HepG2 (cell line): Measurements from ENCODE around the gene PHEX. TPM values are rescaled to one million over a fixed set of nuclear protein-coding genes. Genes with fewer than 3 reads are reported as not detected.

Experiments
- ATAC-seq: fragments of 200-7000 bp; cut with Tn5 transposase; 3 replicates; pipeline ENCODE4 v1.9.1; 2020; ENCODE audit warnings: mild to moderate bottlenecking, moderate library complexity
- BruUV-seq: library from RNA; stranded (reverse); fragments of 400-500 nt; replicated peaks from 2 replicates; lab custom pipeline; 2021; lab: Mats Ljungman, UMichigan
- CTCF ChIA-PET: fragments of 300-600 bp; formaldehyde crosslinking; extraction: SDS; loops from one replicate; lab custom pipeline; 2021; ENCODE audit warnings: low total read pairs, inconsistent platforms, low intra/inter-chr PET ratio; lab: Yijun Ruan, JAX
- POLR2A ChIA-PET: fragments of 350-600 bp; sonication (Branson Sonifier 250); formaldehyde crosslinking; loops from one replicate; lab custom pipeline; 2020; ENCODE audit warnings: antibody characterized with exemption, inconsistent platforms; lab: Yijun Ruan, JAX
- DNase-seq: peaks from one replicate; pipeline ENCODE4 v3.0.0-alpha.2; 2015; ENCODE audit warnings: low spot score
- FAIRE-seq: peaks from 3 replicates; lab custom pipeline; 2011; peaks lifted over from hg19 to GRCh38; lab: Jason Lieb, UNC
- H2AFZ ChIP-seq: one replicate; pipeline ENCODE4 v1.6.1; 2011; ENCODE audit warnings: low read length, inconsistent platforms
- H3K27ac ChIP-seq: fragments of 300-600 bp; 3 replicates; pipeline ENCODE4 v1.8.0; 2011; ENCODE audit warnings: mixed run types, mild to moderate bottlenecking, mixed read lengths, low read length, inconsistent platforms; ENCODE audit not compliant: insufficient read depth; ENCODE audit errors: extremely low read length
- H3K27me3 ChIP-seq, 2 experiments: fragments of 200-600 bp in 1 of 2; 2 replicates in 1 of 2; 3 replicates in 1 of 2; pipeline versions ENCODE4 v1.6.0 to v1.8.0; 2011; ENCODE audit warnings: low read length in 2 of 2, mild to moderate bottlenecking in 2 of 2, moderate library complexity in 2 of 2, inconsistent platforms in 1 of 2; ENCODE audit not compliant: insufficient read depth in 2 of 2, control insufficient read depth in 1 of 2
- H3K36me3 ChIP-seq, 2 experiments: fragments of 200-600 bp in 1 of 2; replicated peaks in 1 of 2; 2 replicates in 1 of 2; 3 replicates in 1 of 2; pipeline versions ENCODE4 v1.5.1 to v1.8.0; 2011; ENCODE audit warnings: low read length in 2 of 2, inconsistent platforms in 1 of 2; ENCODE audit not compliant: insufficient read depth in 2 of 2, control insufficient read depth in 1 of 2
- H3K4me1 ChIP-seq: 2 replicates; pipeline ENCODE4 v1.5.1; 2012; ENCODE audit warnings: low read length, inconsistent platforms; ENCODE audit not compliant: insufficient read depth
- H3K4me2 ChIP-seq: 2 replicates; pipeline ENCODE4 v1.6.0; 2011; ENCODE audit warnings: low read depth, low read length, inconsistent platforms
- H3K4me3 ChIP-seq, 3 experiments: fragments of 200-600 bp in 1 of 3; sonication (generic), shearing (Covaris generic) in 1 of 3; replicated peaks in 1 of 3; 2 replicates each; pipeline ENCODE4 v1.5.1; 2011 to 2016; ENCODE audit warnings: low read length in 3 of 3, inconsistent platforms in 2 of 3, low read depth in 2 of 3, mild to moderate bottlenecking in 2 of 3, control low read depth in 1 of 3, mixed read lengths in 1 of 3; ENCODE audit not compliant: insufficient read depth in 1 of 3
- H3K79me2 ChIP-seq: one replicate; pipeline ENCODE4 v1.6.1; 2011; ENCODE audit warnings: low read length, inconsistent platforms; ENCODE audit not compliant: insufficient read depth
- H3K9ac ChIP-seq: 2 replicates; pipeline ENCODE4 v1.6.0; 2011; ENCODE audit warnings: mild to moderate bottlenecking, low read depth, low read length, inconsistent platforms; ENCODE audit not compliant: insufficient read depth
- H3K9me3 ChIP-seq: 2 replicates; pipeline ENCODE4 v1.5.1; 2012; ENCODE audit warnings: mild to moderate bottlenecking, low read length
- H4K20me1 ChIP-seq: 2 replicates; pipeline ENCODE4 v1.6.0; 2011; ENCODE audit warnings: inconsistent platforms, mild to moderate bottlenecking, low read length, moderate library complexity; ENCODE audit not compliant: insufficient read depth
- DRAP1 ChIP-seq: IDR thresholded peaks from 2 replicates; pipeline ENCODE4 v1.6.1; 2016; ENCODE audit warnings: missing genetic modification reagents, missing compliant biosample characterization
- GATAD2A ChIP-seq: IDR thresholded peaks from 2 replicates; pipeline ENCODE4 v1.6.1; 2016
- HDAC2 ChIP-seq: sonication (generic); formaldehyde crosslinking; IDR thresholded peaks from 2 replicates; pipeline ENCODE4 v1.4.0; 2020; ENCODE audit warnings: missing genetic modification reagents
- HNF4G ChIP-seq, 2 experiments: sonication (generic) in 1 of 2; formaldehyde crosslinking in 1 of 2; IDR thresholded peaks; 2 replicates each; pipeline versions ENCODE4 v1.4.0 to v1.6.1; 2011 to 2020; ENCODE audit warnings: borderline replicate concordance in 2 of 2, low read depth in 2 of 2, mild to moderate bottlenecking in 2 of 2, low read length in 1 of 2, missing genetic modification reagents in 1 of 2, moderate library complexity in 1 of 2
- KIAA2018 ChIP-seq: sonication (generic); formaldehyde crosslinking; IDR thresholded peaks from 2 replicates; pipeline ENCODE4 v1.5.0; 2020; ENCODE audit warnings: mild to moderate bottlenecking, missing genetic modification reagents, borderline replicate concordance
- PHF20 ChIP-seq: sonication (generic); formaldehyde crosslinking; IDR thresholded peaks from 2 replicates; pipeline ENCODE4 v1.5.0; 2020; ENCODE audit warnings: mild to moderate bottlenecking, missing genetic modification reagents
- RAD21 ChIP-seq: fragments of 450-650 bp; formaldehyde crosslinking; IDR thresholded peaks from 2 replicates; pipeline ENCODE4 v1.5.0; 2020; ENCODE audit warnings: mild to moderate bottlenecking
- SRSF1 ChIP-seq: fragments of 200-400 bp; formaldehyde crosslinking; optimal IDR thresholded peaks from 2 replicates; pipeline ENCODE3; 2017; ENCODE audit warnings: mild to moderate bottlenecking, low read depth, low read length, moderate library complexity
- UBTF ChIP-seq: sonication (generic); formaldehyde crosslinking; IDR thresholded peaks from 2 replicates; pipeline ENCODE4 v1.4.0; 2020; ENCODE audit warnings: mild to moderate bottlenecking, missing genetic modification reagents
- ZNF224 ChIP-seq: sonication (generic); formaldehyde crosslinking; IDR thresholded peaks from 2 replicates; pipeline ENCODE4 v1.5.0; 2020; ENCODE audit warnings: mild to moderate bottlenecking, missing genetic modification reagents
- ZNF292 ChIP-seq: sonication (generic); formaldehyde crosslinking; IDR thresholded peaks from 2 replicates; pipeline ENCODE4 v1.8.1; 2022; ENCODE audit warnings: mild to moderate bottlenecking, low read depth, missing genetic modification reagents, borderline replicate concordance
- WGBS: methylation state at CpG from one replicate; pipeline ENCODE4 v1.1.6; 2017; ENCODE audit warnings: low lambda C conversion rate; 5-methylcytosine and 5-hydroxymethylcytosine counted together
- in situ Hi-C: cut with HindIII; loops from 2 replicates; pipeline ENCODE4 v1.10.0; 2017; ENCODE audit warnings: low pct_unique_long_range_greater_than_20kb; ENCODE audit not compliant: extremely low pct_ligation_motif_present
- intact Hi-C: fragments of 100-400 bp; cut with micrococcal nuclease; formaldehyde crosslinking; loops from one replicate; pipeline ENCODE4 v1.10.0; 2022; ENCODE audit not compliant: unreplicated experiment
- polyA plus RNA-seq, 8 experiments: library from polyadenylated mRNA; depleted of rRNA in 3 of 8; stranded (reverse) in 7 of 8; unstranded in 1 of 8; fragments of >200 nt; fragmentation: Illumina TruSeq in 4 of 8; extraction: Trizol in 4 of 8; gene quantifications; 2 replicates each; pipeline versions ENCODE4 v1.2.1 to v1.2.3, GENCODE V29; 2011 to 2016; ENCODE audit warnings: low read depth in 4 of 8, missing spikeins in 1 of 8, mixed read lengths in 1 of 8; ENCODE audit not compliant: insufficient read depth in 1 of 8
- total RNA-seq, 5 experiments: library from RNA; depleted of rRNA; stranded (reverse); fragments of >200 nt; fragmentation: Illumina TruSeq; extraction: Trizol; gene quantifications; 2 replicates each; pipeline ENCODE4 v1.2.3, GENCODE V29; 2016; ENCODE audit warnings: low read depth in 1 of 5
- TF ChIP-seq, protein P1 (sequence below): sonication (generic); formaldehyde crosslinking; IDR thresholded peaks from 2 replicates; pipeline ENCODE4 v1.5.0; 2020; ENCODE audit warnings: missing genetic modification reagents, mild to moderate bottlenecking, borderline replicate concordance

The PHEX gene
- total and polyA plus RNA-seq, 2 of the 13 experiments (the other 11 are each of a cell fraction or from before 2014, with no cell fraction given): 0.01 to 0.27 TPM

DNA sequence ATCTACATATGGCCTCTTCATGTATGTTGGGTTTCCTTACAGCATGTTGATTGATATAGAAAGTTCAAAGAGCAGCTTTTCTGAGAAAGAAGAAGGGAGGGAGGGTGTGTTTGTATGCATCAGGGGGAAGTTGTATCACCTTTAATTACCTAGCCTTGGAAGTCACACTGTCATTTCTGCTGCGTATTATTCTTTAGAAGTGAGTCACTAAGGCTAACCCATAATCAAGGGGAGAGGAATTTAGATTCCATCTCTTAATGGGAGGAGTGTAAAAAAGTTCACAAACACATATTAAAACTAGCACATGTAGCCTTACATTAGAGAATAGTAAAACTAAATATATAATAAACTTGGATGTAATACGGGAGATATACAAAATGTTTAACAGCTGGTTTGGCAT, 154.0 kb downstream of the PHEX start:
- ChIA-PET CTCF (no interaction called here), POLR2A (no interaction called here)
- Histone ChIP-seq H3K36me3 (no peaks in the 10 kb centered on the region), H3K4me1 (no peaks in the 10 kb centered on the region), H3K4me3 (no peak overlapping the region), H3K27ac (no peak overlapping the region), H4K20me1 (no peaks in the 10 kb centered on the region), H3K27me3 (no peaks in the 10 kb centered on the region), H3K4me2 (no peak overlapping the region), H2AFZ (no peak overlapping the region), H3K79me2 (no peaks in the 10 kb centered on the region), H3K9ac (no peak overlapping the region), H3K9me3 (no peaks in the 10 kb centered on the region)
- no peak for DNase-seq
- no TSS peak for BruUV-seq
- in situ Hi-C loops: loop anchor here (25.0 kb wide), 1 partner anchor 199 kb away; no protein-coding TSS in a partner anchor
- ATAC-seq: no peak
- WGBS: 80% methylated on average over 2 of the region's 2 CpGs
- no peak for TF ChIP-seq DRAP1 (CRISPR knock-in tag)
- TF ChIP-seq PHF20: no peak
- TF ChIP-seq UBTF (CRISPR knock-in tag): no peak
- no peak for TF ChIP-seq ZNF292 (CRISPR knock-in tag)
- no peak for TF ChIP-seq SRSF1
- no peak for TF ChIP-seq ZNF224
- no peak for TF ChIP-seq KIAA2018 (CRISPR knock-in tag)
- no peak for TF ChIP-seq HNF4G (IDR thresholded peaks at IDR 0.05; ENCODE audit: borderline replicate concordance, low read depth, low read length)
- TF ChIP-seq HNF4G (CRISPR knock-in tag; IDR thresholded peaks at IDR 0.05; ENCODE audit: borderline replicate concordance, low read depth): no peak
- no peak for TF ChIP-seq HDAC2 (CRISPR knock-in tag)
- TF ChIP-seq RAD21: no peak
- no peak for TF ChIP-seq GATAD2A (CRISPR knock-in tag)
- TF ChIP-seq, protein P1, sequence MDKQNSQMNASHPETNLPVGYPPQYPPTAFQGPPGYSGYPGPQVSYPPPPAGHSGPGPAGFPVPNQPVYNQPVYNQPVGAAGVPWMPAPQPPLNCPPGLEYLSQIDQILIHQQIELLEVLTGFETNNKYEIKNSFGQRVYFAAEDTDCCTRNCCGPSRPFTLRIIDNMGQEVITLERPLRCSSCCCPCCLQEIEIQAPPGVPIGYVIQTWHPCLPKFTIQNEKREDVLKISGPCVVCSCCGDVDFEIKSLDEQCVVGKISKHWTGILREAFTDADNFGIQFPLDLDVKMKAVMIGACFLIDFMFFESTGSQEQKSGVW (CRISPR knock-in tag): no peak
- FAIRE-seq: no peak
- intact Hi-C loops: no loop called here
